Gastrocnemius medialis (tissue), 4 donors: ENCODE data around the gene ELOVL2.

ENCODE experiments used
- POLR2A ChIP-seq, 2 donors: fragments of 450-650 bp; IDR thresholded peaks; one replicate each; pipeline ENCODE4 v1.6.1; 2017; ENCODE audit warnings: antibody characterized with exemption in 2 of 2, mild to moderate bottlenecking in 2 of 2, moderate library complexity in 2 of 2
- TF ChIP-seq, protein P1 (sequence below), 5 experiments: fragments of 450-650 bp in 3 of 5; fragments of 200-600 bp in 2 of 5; sonication (generic) in 2 of 5; IDR thresholded peaks in 4 of 5; conservative IDR thresholded peaks in 1 of 5; 1 replicate in 4 of 5; 2 replicates in 1 of 5; pipeline ENCODE4 v1.5.1; 2016 to 2019; ENCODE audit warnings: antibody characterized with exemption in 5 of 5, mild to moderate bottlenecking in 3 of 5, moderate library complexity in 3 of 5

DNA sequence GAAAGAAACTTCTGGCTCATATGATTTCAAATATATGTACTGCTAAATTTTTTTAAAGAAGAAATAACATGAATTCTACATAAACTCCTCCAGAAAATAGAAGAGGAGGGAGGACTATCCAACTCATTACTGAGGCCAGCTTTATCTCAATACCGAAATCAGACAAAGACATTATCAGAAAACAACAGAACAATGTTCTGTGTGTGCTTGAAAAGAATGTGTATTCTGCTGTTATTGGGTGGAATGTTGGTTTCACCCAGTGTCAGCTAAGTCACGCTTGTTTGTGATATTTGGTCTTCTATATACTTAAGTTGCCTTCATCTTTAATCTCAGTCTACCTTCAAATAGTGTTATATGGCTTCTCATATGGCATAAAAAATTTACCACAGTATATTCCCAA, 18.6 kb upstream of the ELOVL2 start:
- TF ChIP-seq POLR2A (IDR thresholded peaks at IDR 0.05): no peak
- TF ChIP-seq, protein P1, sequence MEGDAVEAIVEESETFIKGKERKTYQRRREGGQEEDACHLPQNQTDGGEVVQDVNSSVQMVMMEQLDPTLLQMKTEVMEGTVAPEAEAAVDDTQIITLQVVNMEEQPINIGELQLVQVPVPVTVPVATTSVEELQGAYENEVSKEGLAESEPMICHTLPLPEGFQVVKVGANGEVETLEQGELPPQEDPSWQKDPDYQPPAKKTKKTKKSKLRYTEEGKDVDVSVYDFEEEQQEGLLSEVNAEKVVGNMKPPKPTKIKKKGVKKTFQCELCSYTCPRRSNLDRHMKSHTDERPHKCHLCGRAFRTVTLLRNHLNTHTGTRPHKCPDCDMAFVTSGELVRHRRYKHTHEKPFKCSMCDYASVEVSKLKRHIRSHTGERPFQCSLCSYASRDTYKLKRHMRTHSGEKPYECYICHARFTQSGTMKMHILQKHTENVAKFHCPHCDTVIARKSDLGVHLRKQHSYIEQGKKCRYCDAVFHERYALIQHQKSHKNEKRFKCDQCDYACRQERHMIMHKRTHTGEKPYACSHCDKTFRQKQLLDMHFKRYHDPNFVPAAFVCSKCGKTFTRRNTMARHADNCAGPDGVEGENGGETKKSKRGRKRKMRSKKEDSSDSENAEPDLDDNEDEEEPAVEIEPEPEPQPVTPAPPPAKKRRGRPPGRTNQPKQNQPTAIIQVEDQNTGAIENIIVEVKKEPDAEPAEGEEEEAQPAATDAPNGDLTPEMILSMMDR (IDR thresholded peaks at IDR 0.05 in 4 of 5, conservative IDR thresholded peaks at IDR 0.05 in 1 of 5): no peak
